Type B pancreatic cell (in vitro differentiated cells): ENCODE measurements around the gene GAN. TPM values are rescaled to one million over a fixed set of nuclear protein-coding genes. Genes with fewer than 3 reads are reported as not detected.
"Not testable (repeated sequence)": the region's sequence is repeated elsewhere in the genome, so short reads cannot be mapped to it uniquely, and the experiment has no call there.

Experiments used
- DNase-seq: peaks from one replicate; pipeline ENCODE4 v3.0.0; 2021; ENCODE audit warnings: mixed read lengths; ENCODE audit not compliant: unreplicated experiment; ENCODE audit errors: extremely low spot score
- H3K27ac Mint-ChIP-seq: 2 replicates; pipeline ENCODE4 v1.8.0; 2021; ENCODE audit warnings: mild to moderate bottlenecking, mixed read lengths
- H3K27me3 Mint-ChIP-seq: 2 replicates; pipeline ENCODE4 v1.8.0; 2021; ENCODE audit warnings: mixed read lengths
- H3K36me3 Mint-ChIP-seq: 2 replicates; pipeline ENCODE4 v1.8.0; 2021; ENCODE audit warnings: mixed read lengths
- H3K4me1 Mint-ChIP-seq: one replicate; pipeline ENCODE4 v1.8.0; 2021; ENCODE audit warnings: mixed read lengths; ENCODE audit not compliant: unreplicated experiment
- H3K4me3 Mint-ChIP-seq: 2 replicates; pipeline ENCODE4 v1.8.0; 2021; ENCODE audit warnings: mild to moderate bottlenecking, mixed read lengths
- H3K9me3 Mint-ChIP-seq: 2 replicates; pipeline ENCODE4 v1.8.0; 2021; ENCODE audit warnings: mixed read lengths
- total RNA-seq: library from RNA; stranded (reverse); gene quantifications from 2 replicates; pipeline ENCODE4 v1.2.1, GENCODE V29; 2021; ENCODE audit warnings: low replicate concordance
- TF ChIP-seq, protein P1 (sequence below): fragments of 200-600 bp; sonication (generic); conservative IDR thresholded peaks from 2 replicates; pipeline ENCODE4 v1.5.0; 2021; ENCODE audit warnings: antibody characterized with exemption, mild to moderate bottlenecking

The GAN gene
- total RNA-seq, 1 donor from 2014 or later, result 14.8 TPM

DNA sequence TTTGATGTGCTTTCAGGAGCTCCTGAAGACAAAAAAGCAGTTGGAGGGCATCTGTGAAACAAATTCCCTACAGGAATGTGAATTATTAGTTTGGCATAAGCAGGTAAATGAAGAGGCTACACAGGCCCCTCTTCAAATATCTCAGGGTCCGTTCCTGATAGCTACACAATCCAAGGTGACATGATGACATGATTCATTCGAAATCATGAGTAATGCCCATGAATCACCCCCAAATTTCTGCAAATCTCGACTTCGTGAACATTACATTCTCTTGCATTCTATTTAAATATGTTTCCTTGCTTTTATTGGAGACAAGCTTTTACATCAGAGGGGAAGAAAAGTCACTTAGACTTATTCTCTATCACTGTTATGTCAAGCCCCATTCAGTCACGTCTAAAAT, 22.3 kb downstream of the GAN start:
- no peaks in the 10 kb centered on the region for H3K27me3 Mint-ChIP-seq
- H3K27ac Mint-ChIP-seq, result no peak overlapping the region
- DNase-seq, result no peak
- no peak overlapping the region for H3K4me3 Mint-ChIP-seq
- peaks cover 33% of the 10 kb centered on the region for H3K36me3 Mint-ChIP-seq
- no peaks in the 10 kb centered on the region for H3K4me1 Mint-ChIP-seq
- H3K9me3 Mint-ChIP-seq, result peaks cover 16% of the 10 kb centered on the region
- TF ChIP-seq, protein P1, sequence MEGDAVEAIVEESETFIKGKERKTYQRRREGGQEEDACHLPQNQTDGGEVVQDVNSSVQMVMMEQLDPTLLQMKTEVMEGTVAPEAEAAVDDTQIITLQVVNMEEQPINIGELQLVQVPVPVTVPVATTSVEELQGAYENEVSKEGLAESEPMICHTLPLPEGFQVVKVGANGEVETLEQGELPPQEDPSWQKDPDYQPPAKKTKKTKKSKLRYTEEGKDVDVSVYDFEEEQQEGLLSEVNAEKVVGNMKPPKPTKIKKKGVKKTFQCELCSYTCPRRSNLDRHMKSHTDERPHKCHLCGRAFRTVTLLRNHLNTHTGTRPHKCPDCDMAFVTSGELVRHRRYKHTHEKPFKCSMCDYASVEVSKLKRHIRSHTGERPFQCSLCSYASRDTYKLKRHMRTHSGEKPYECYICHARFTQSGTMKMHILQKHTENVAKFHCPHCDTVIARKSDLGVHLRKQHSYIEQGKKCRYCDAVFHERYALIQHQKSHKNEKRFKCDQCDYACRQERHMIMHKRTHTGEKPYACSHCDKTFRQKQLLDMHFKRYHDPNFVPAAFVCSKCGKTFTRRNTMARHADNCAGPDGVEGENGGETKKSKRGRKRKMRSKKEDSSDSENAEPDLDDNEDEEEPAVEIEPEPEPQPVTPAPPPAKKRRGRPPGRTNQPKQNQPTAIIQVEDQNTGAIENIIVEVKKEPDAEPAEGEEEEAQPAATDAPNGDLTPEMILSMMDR, result no peak

DNA sequence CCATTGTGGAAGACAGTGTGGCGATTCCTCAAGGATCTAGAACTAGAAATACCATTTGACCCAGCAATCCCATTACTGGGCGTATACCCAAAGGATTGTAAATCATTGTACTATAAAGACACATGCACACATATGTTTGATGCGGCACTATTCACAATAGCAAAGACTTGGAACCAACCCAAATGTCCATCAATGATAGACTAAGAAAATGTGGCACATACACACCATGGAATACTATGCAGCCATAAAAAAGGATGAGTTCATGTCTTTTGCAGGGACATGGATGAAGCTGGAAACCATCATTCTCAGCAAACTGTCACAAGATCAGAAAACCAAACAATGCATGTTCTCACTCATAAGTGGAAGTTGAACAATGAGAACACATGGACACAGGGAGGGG, 30.4 kb downstream of the GAN start:
- DNase-seq, H3K27ac Mint-ChIP-seq, H3K4me3 Mint-ChIP-seq, H3K27me3 Mint-ChIP-seq, H3K4me1 Mint-ChIP-seq: not testable (repeated sequence)
- Mint-ChIP-seq H3K9me3 (peaks cover 18% of the 10 kb centered on the region), H3K36me3 (peaks cover 14% of the 10 kb centered on the region)

DNA sequence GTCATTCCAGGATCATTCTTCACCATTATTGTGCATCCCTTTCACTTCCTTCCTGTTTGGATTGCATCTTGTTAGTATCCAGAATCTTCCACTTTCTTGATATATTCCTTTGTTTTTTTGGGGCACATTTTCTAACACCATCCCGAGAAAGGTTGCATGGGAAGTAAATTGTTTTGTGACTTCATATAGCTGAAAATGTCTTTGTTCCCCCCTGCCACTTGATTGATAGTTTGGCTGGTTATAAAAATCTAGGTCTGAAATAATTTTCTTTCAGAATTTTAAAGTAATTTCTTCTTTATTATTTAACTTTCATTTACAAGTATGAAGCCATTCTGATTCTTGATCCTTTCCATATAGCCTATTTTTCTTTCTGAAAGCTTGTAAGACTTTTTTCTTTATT, 32.7 kb downstream of the GAN start:
- no peak for DNase-seq
- H3K27ac Mint-ChIP-seq, result no peak overlapping the region
- H3K9me3 Mint-ChIP-seq, result peaks cover 13% of the 10 kb centered on the region
- no peak overlapping the region for H3K4me3 Mint-ChIP-seq
- H3K4me1 Mint-ChIP-seq, result no peaks in the 10 kb centered on the region
- no peaks in the 10 kb centered on the region for H3K27me3 Mint-ChIP-seq
- TF ChIP-seq, protein P1, result no peak
- peaks cover 18% of the 10 kb centered on the region for H3K36me3 Mint-ChIP-seq

DNA sequence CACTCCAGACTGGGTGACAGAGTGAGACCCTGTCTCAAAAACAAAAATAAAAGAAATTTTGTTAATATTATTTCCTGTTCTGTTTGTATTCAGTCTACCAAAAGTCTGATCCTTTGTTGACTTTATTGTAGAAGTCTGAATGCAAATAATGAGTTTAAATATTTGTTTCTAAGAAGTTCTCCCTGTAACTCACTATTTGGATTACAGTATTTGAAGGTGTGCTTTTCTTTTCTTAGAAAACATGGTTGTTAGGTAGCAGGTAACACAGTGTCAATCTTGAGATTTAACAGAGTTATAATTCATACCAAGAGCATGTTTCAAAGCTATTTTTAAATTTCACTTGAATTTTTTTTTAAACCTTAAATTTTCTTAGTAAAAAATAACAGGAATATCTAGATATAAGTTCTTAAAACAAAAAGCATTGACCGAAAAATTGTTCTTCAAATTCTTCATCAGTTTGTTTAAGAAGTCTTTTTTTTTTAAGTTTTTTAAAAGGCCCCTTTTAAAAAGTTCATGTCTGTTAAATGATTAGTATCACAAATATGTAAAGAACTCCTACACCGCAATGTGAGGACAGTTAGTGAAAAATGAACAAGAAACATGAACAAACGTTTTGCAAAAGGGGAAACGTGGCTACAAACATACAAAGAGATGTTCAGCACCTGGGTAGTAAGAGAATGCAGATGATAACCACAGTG, 35.0 kb downstream of the GAN start:
- TF ChIP-seq, protein P1, result no peak
- peaks cover 13% of the 10 kb centered on the region for H3K9me3 Mint-ChIP-seq
- no peaks in the 10 kb centered on the region for H3K27me3 Mint-ChIP-seq
- H3K4me1 Mint-ChIP-seq, result no peaks in the 10 kb centered on the region
- no peak overlapping the region for H3K27ac Mint-ChIP-seq
- H3K4me3 Mint-ChIP-seq, result no peak overlapping the region
- peaks cover 22% of the 10 kb centered on the region for H3K36me3 Mint-ChIP-seq
- DNase-seq, result no peak

DNA sequence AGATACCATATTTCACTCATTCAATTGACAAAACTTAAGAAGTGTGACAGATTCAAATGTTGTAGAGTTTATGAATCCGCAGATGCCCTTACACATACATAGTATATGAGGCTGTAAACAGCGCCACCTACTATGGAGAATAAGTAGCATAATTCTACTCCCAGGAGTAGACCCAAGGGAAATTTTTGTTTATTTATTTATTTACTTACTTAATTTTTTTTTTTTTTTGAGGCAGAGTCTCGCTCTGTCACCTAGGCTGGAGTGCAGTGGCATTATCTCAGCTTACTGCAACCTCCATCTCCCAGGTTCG, 35.5 kb downstream of the GAN start:
- Mint-ChIP-seq H3K27ac (no peak overlapping the region), H3K36me3 (peaks cover 22% of the 10 kb centered on the region), H3K4me3 (no peak overlapping the region), H3K4me1 (no peaks in the 10 kb centered on the region), H3K27me3 (no peaks in the 10 kb centered on the region), H3K9me3 (peaks cover 13% of the 10 kb centered on the region)
- no peak for DNase-seq
- TF ChIP-seq, protein P1, result no peak

DNA sequence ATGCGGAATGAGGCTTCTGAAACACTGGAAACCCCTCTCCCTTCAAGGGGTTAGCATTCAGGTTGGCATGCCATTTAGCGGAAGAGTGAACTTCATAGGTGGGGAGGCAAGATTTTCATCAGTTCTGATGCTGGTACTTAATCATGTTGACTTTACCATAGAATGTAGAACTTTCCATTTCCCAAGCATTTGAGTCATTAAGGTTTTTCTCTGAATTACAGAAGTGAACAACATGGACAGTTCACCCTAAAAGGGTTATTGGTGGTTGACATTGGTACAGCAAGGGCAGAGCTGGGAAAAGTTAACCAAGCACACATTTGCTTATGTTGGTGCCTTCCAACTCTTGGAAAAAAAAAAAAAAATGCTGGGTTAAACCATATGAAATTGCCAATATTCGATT, 39.1 kb downstream of the GAN start:
- Mint-ChIP-seq H3K9me3 (no peaks in the 10 kb centered on the region), H3K36me3 (peaks cover 22% of the 10 kb centered on the region), H3K27me3 (no peaks in the 10 kb centered on the region), H3K4me3 (no peak overlapping the region), H3K4me1 (no peaks in the 10 kb centered on the region), H3K27ac (no peak overlapping the region)
- no peak for DNase-seq
- TF ChIP-seq, protein P1, result no peak
